WERI-Rb-1 (cell line): ENCODE data around the gene BRSK2.

Source experiments
- DNase-seq: peaks from one replicate; pipeline ENCODE4 v3.0.0-alpha.2; 2020
- H3K27ac ChIP-seq: fragments of 250-450 bp; sonication (Bioruptor Pico); 2 replicates; pipeline ENCODE4 v1.5.1; 2020; ENCODE audit warnings: mild to moderate bottlenecking, moderate library complexity
- H3K27me3 ChIP-seq: fragments of 250-450 bp; sonication (Bioruptor Pico); 2 replicates; pipeline ENCODE4 v1.5.1; 2021; ENCODE audit warnings: mild to moderate bottlenecking, low read depth, moderate library complexity; ENCODE audit not compliant: insufficient read depth, severe bottlenecking
- H3K36me3 ChIP-seq: fragments of 250-450 bp; sonication (Bioruptor Pico); 2 replicates; pipeline ENCODE4 v1.5.1; 2020; ENCODE audit warnings: mild to moderate bottlenecking, moderate library complexity
- H3K4me3 ChIP-seq: 2 replicates; pipeline ENCODE4 v1.5.1; 2011; ENCODE audit warnings: low read depth, mild to moderate bottlenecking, control low read depth, low read length
- H3K9me3 ChIP-seq: fragments of 250-450 bp; sonication (Bioruptor Pico); 2 replicates; pipeline ENCODE4 v1.5.1; 2021; ENCODE audit warnings: mild to moderate bottlenecking, moderate library complexity; ENCODE audit not compliant: severe bottlenecking
- TF ChIP-seq, protein P1 (sequence below): IDR thresholded peaks from 2 replicates; pipeline ENCODE4 v1.5.1; 2011; ENCODE audit warnings: low read depth, mild to moderate bottlenecking, control low read depth, inconsistent platforms, low read length

Gene BRSK2

DNA sequence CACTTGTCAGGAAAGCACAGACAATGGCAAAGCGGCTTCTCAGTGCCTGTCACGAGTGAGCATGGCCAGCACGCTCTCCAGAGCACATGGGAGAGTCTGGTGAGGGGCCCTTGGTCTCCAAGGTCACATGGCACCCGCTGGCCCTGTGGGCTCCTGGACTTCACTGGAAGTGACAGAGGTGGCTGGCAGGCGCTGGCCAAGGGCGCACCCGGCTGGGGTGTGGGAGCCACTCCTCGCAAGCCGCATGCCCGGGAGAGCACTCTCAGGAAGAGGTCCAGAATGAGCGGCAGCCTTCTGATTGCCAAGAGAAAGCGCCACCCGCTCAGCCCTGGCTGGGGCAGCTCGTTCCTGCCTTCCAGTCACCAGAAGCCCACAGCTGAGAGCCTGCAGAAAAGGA lies 114.0 kb downstream of the BRSK2 start:
- H3K9me3 ChIP-seq = no peaks in the 10 kb centered on the region
- TF ChIP-seq, protein P1, sequence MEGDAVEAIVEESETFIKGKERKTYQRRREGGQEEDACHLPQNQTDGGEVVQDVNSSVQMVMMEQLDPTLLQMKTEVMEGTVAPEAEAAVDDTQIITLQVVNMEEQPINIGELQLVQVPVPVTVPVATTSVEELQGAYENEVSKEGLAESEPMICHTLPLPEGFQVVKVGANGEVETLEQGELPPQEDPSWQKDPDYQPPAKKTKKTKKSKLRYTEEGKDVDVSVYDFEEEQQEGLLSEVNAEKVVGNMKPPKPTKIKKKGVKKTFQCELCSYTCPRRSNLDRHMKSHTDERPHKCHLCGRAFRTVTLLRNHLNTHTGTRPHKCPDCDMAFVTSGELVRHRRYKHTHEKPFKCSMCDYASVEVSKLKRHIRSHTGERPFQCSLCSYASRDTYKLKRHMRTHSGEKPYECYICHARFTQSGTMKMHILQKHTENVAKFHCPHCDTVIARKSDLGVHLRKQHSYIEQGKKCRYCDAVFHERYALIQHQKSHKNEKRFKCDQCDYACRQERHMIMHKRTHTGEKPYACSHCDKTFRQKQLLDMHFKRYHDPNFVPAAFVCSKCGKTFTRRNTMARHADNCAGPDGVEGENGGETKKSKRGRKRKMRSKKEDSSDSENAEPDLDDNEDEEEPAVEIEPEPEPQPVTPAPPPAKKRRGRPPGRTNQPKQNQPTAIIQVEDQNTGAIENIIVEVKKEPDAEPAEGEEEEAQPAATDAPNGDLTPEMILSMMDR = no peak
- H3K27ac ChIP-seq = no peak overlapping the region
- no peak overlapping the region for H3K4me3 ChIP-seq
- no peaks in the 10 kb centered on the region for H3K27me3 ChIP-seq
- no peak for DNase-seq
- no peaks in the 10 kb centered on the region for H3K36me3 ChIP-seq

DNA sequence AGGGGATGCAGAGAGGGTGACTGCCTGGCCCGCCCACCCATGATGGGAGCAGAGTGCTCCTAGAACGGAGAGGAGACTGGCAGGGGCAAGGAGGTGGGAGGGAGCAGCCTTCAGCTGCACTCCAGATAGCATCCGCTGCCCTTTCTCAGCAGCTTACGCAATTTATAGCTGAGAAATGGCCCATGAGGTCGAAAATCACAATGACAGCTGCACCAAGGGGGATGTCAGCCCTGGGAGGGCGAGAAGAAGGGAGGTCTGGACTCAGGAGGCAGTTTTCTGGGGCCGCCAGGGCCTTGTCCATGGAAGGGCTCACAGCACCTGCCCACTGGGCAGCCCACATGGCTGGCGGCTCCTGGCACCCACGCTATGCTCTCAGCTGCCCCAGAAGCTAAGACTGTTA lies 114.4 kb downstream of the BRSK2 start:
- Histone ChIP-seq H3K27me3 (no peaks in the 10 kb centered on the region), H3K36me3 (no peaks in the 10 kb centered on the region), H3K4me3 (no peak overlapping the region), H3K9me3 (no peaks in the 10 kb centered on the region), H3K27ac (no peak overlapping the region)
- no peak for DNase-seq
- TF ChIP-seq, protein P1 = no peak

DNA sequence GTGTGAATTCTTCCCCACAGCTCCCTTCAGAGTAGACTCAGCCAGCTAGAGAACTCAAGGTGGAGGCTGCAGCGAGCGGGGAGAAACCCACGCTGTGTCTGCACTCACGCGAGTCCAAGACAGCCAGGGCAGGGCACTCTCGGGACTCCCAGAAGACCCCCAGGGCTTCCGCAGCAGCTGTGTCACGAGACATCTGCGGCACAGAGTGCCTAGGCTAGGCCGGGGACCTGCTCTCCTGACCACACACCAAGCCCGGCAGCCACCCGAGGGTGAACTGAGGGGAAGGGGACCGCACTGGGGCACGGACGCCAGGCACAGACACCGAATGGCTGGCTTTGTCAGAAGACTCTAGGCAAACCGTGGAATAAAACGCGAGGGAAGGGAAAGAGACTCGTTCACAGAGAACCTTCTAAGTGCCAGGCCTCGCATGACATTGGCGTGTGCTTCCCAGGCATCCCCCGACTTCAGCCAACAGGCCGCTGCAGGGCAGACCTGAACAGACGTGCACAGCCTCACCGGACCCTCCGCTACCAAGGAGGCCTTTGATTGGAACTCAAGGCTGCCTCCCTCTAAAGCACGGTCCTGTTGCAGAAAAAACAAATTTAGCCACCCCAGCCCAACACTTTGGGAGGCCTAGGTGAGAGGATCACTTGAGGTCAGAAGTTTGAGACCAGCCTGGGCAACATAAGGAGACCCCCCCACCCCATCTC lies 115.0 kb downstream of the BRSK2 start:
- no peak for DNase-seq
- H3K36me3 ChIP-seq = no peaks in the 10 kb centered on the region

DNA sequence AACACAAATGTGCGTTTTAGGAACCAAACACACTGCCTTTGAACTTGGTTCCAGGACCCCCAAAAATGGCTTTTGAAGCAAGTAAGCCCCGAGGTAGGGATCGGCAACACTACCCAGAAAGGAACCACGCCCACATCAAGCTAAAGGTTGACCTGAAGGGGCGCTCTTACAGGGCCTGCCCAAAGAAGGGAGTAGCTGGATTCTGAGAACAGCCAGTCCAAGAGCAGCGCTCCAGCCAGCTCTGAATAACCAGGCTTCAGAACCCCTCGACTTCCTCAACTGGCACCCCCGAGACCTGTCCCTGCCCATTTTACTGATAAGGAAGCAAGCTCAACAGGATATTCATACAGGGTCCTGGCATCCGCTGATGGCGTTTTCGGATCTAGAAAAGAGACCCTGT lies 115.7 kb downstream of the BRSK2 start:
- no peak for DNase-seq
- H3K27me3 ChIP-seq = no peaks in the 10 kb centered on the region
- no peak overlapping the region for H3K27ac ChIP-seq
- no peak overlapping the region for H3K4me3 ChIP-seq
- TF ChIP-seq, protein P1 = peak; percentile 21; the same call in 1 of the 2 replicates
- no peaks in the 10 kb centered on the region for H3K36me3 ChIP-seq
- H3K9me3 ChIP-seq = no peaks in the 10 kb centered on the region

More for the DNA sequence above, 115.0 kb downstream of the BRSK2 start:
- Histone ChIP-seq H3K27me3 (no peaks in the 10 kb centered on the region), H3K27ac (no peak overlapping the region), H3K9me3 (no peaks in the 10 kb centered on the region), H3K4me3 (no peak overlapping the region)
- TF ChIP-seq, protein P1 = no peak

DNA sequence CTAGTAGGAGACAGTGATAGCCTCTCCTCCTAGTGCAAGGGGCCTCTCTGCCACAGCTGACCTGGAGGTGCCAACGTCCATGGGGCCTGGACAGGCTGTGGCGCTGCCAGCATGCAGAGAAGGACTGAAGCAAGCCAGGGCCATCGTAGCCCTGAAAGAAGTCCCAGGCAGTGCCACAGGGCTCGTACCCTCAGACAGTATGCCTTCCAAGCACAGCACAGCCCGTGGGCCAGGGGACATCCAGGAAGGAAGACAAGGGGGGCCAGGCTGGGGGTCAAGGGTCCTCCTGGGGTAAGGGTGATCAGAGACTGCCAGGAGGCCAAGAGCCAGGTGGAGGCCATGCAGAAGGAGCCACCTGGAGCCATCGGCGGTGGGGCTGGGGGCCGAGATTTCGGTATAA lies 117.2 kb downstream of the BRSK2 start:
- TF ChIP-seq, protein P1 = no peak
- no peaks in the 10 kb centered on the region for H3K27me3 ChIP-seq
- H3K27ac ChIP-seq = no peak overlapping the region
- H3K36me3 ChIP-seq = no peaks in the 10 kb centered on the region
- DNase-seq = no peak
- no peak overlapping the region for H3K4me3 ChIP-seq
- H3K9me3 ChIP-seq = no peaks in the 10 kb centered on the region
